Testis (tissue), 2 donors: ENCODE measurements around the gene FARS2.

ENCODE experiments used
- POLR2A ChIP-seq: fragments of 450-650 bp; IDR thresholded peaks from one replicate; pipeline ENCODE4 v1.6.1; 2017; ENCODE audit warnings: antibody characterized with exemption, mild to moderate bottlenecking, moderate library complexity
- TF ChIP-seq, protein P1 (sequence below), 3 experiments: fragments of 450-650 bp in 2 of 3; fragments of 200-600 bp in 1 of 3; sonication (generic) in 1 of 3; IDR thresholded peaks; one replicate each; pipeline ENCODE4 v1.5.1; 2016 to 2019; ENCODE audit warnings: antibody characterized with exemption in 3 of 3, mild to moderate bottlenecking in 2 of 3, moderate library complexity in 1 of 3

DNA sequence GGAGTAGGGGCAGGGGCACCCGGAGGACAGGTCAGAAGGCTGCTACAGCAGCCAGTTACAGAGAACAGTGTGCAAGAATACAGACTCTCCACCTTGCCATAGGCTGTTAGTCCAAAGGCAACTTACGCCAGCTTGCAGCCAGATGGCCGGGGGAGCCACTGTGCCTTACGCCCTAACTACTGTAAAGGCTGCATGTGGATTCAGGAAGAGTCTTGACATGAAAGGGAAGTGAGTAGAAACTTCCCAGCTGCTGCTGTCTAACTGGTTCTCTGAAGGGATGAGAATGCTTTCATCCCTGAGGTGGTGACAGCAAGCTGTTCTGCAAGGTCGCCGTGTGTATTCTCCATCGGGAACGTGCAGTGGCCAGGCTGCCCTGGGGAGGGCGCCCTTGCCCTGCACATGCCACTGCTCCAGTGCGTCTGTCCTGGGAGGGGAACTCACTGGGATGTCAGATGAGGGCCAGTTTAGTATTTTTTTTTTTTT is 46.7 kb upstream of the FARS2 start:
- no peak for TF ChIP-seq POLR2A
- TF ChIP-seq, protein P1, sequence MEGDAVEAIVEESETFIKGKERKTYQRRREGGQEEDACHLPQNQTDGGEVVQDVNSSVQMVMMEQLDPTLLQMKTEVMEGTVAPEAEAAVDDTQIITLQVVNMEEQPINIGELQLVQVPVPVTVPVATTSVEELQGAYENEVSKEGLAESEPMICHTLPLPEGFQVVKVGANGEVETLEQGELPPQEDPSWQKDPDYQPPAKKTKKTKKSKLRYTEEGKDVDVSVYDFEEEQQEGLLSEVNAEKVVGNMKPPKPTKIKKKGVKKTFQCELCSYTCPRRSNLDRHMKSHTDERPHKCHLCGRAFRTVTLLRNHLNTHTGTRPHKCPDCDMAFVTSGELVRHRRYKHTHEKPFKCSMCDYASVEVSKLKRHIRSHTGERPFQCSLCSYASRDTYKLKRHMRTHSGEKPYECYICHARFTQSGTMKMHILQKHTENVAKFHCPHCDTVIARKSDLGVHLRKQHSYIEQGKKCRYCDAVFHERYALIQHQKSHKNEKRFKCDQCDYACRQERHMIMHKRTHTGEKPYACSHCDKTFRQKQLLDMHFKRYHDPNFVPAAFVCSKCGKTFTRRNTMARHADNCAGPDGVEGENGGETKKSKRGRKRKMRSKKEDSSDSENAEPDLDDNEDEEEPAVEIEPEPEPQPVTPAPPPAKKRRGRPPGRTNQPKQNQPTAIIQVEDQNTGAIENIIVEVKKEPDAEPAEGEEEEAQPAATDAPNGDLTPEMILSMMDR (IDR thresholded peaks at IDR 0.05): peak in 2 of 3 experiments; percentile 53 to 58
